Astrocyte of the cerebellum (primary cell): ENCODE measurements around the gene RAB11FIP5.

Source experiments
- DNase-seq: peaks from one replicate; pipeline ENCODE4 v3.0.0-alpha.2; 2011; ENCODE audit warnings: low read depth
- H3K4me3 ChIP-seq: 2 replicates; pipeline ENCODE4 v1.5.1; 2011; ENCODE audit warnings: mild to moderate bottlenecking, low read depth, low read length, moderate library complexity
- CTCF ChIP-seq: IDR thresholded peaks from 2 replicates; pipeline ENCODE4 v1.5.1; 2012; ENCODE audit warnings: low read length, low read depth, moderate library complexity, mild to moderate bottlenecking; ENCODE audit errors: missing control alignments
- in situ Hi-C: cut with HindIII; loops from 2 replicates; pipeline ENCODE4 v1.10.0; 2017; ENCODE audit warnings: low sequenced_read_pairs

Gene RAB11FIP5

DNA sequence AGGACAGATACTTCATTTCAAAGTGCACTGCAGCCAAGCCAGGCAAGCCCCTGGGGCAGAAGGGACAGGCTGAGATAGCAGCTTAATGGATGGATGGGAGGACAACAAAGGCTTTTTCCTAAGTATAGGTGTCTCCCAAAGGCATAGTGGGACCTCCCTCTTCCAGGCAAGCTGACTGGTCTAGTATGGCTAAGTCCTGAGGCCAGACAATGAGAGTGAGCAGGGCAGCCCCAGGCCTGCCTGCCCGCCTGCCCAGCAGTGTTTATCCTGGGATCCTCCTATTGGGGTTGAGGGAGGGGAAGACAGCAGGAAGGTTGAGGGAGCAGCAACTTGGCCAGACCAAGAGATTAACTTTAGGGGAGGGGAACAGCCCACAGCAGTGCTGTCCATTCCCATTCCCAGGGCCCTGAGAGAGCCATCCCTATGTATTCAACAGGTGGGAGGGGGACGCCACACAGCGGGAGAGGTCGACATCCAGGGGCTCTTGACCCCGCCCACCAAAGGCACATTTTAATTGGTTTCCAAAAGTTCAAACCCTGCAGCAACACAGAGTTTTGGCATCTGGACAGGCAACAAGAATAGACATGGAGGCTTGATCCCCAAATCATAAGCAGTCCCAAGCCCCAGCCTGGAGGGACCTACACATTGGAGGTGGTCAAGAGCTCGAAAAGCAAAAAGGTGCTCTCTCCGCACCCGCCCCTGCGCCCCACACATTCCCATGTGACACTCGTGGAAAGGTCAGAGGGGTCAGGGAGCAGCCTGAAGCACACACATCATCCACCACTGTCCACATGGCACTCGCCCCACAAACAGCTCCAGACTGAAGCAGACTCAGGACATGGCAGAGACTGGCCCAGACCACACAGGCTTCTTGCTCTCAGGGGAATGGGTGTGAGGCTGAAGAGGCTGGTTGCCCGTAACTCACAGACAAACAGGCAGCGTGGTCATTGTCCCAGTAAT, 38.4 kb downstream of the RAB11FIP5 start:
- TF ChIP-seq CTCF: no peak
- DNase-seq: no peak
- in situ Hi-C loops: no loop called here
- H3K4me3 ChIP-seq: no peak overlapping the region

DNA sequence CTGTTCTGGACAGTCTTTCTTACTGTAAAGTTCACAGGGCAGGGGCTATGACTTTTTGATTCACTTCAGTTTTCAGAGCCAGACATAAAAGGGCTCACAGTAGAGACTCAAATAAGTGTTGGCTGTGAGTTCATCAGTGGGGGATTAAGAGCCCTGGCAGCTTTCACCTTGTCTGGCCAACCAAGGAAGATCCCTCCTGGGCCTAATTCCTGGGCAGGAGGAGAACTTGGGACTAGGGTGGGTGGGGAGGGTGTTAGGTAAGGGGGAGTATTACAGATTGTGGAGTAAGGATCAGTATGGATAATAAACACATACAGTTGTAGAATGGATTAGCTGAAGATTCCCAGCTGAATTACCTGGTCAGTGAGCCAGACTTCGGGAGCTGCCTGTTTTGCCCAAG, 40.3 kb downstream of the RAB11FIP5 start:
- in situ Hi-C loops: no loop called here
- TF ChIP-seq CTCF: no peak
- DNase-seq: no peak
- H3K4me3 ChIP-seq: peak overlapping the region; percentile 80

GRCh38 chr2:73072129-73072395, 40.7 kb downstream of the RAB11FIP5 start:
- in situ Hi-C loops: no loop called here
- no peak for DNase-seq
- H3K4me3 ChIP-seq: peak overlapping the region; percentile 80
- no peak for TF ChIP-seq CTCF

DNA sequence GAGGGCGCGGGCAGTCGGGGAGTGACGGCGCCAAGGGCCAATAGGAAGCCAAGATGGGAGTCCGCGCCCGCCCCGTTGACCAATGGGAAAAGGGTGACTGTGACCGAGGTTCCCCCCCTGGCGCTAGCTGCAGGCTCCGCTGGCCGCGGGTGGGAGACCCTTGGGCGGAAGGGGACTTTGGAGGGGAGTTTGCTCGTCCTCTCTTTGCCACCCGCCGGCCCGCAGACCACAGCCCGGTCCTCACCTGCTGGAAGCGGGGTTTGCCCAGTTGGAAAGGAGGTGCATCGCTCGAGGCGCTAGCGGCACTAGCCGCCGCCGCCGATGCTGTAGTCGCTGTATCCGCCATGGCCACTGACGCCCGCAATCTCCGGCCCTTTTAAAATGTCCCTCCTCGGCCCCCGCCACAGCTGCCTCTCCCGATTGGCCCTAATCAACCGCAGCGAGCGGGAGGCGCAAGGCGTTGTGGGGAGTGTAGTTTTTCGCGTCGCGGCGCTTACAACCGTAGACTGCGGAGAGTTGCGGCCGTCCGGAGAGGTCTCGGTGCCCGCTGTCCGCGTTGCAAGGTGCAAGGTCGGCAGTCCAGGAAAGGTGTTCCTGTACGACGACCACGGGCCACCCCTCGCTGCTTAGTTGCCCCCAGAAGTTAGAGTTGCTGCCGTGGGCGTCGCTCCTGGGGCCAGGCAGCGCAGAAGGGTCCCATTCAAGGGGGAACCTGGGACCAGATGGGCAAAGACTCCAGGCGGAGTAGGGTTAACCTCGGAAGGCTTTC, 41.2 kb downstream of the RAB11FIP5 start, which contains the start of gene SFXN5:
Gene SFXN5, minus strand, starts transcription at position 353 of the 769 bp plus-strand sequence. Its CDS starts 7 bp downstream, at position 346.
- in situ Hi-C loops: no loop called here
- peak; percentile 14 for TF ChIP-seq CTCF
- peak within 1 kb of the TSS; percentile 80 for H3K4me3 ChIP-seq
- peak; percentile 88 for DNase-seq

DNA sequence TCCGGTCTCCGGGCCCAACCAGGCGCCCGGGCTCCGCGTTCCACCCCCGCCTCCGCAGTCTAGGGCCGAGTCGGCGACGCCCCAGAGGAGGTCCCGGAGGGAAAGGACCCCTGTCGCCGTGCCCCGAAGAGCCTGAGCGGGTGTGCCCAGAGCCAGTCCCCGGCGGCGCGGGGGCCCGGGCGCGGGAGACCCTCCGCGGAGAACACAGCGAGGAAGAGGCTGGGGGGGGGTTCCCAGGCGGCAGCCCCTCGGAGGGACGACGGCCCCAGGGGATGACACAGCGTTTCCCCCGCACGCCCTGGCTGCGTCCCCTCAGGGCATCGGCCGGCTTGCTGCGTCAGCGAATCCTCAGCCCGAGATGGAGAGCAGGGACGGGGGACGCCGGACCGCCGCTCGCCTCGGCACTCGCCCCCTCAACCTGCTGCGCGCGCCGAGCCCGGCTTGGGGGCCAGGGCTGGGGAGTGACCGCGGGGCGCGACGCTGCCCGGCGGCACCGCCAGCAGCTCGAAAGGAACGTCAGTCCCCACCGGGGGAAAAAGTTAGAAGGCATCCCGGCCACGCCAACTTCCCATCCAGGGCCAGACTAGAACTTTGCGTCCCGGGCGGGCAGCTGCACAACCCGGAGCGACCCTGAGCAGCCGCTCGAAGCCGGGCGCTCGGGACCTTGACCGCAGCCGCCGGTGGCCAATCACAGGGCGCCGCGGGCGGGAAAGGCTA, 41.9 kb downstream of the RAB11FIP5 start:
- DNase-seq: no peak
- TF ChIP-seq CTCF: no peak
- in situ Hi-C loops: no loop called here
- H3K4me3 ChIP-seq: peak overlapping the region; percentile 80
